Endothelial cell of umbilical vein (primary cell): ENCODE data around the gene ABHD17A.

ENCODE experiments used
- CTCF ChIP-seq, 2 donors: IDR thresholded peaks; 1 replicate in 1 of 2; 2 replicates in 1 of 2; pipeline ENCODE4 v1.5.1; 2011; ENCODE audit warnings: low read length in 2 of 2, mild to moderate bottlenecking in 2 of 2, moderate library complexity in 2 of 2, control low read depth in 1 of 2, inconsistent platforms in 1 of 2, low read depth in 1 of 2; ENCODE audit not compliant: insufficient read depth in 1 of 2; ENCODE audit errors: extremely low read depth in 1 of 2
- FOS ChIP-seq: IDR thresholded peaks from 2 replicates; pipeline ENCODE4 v1.6.1; 2011; ENCODE audit warnings: mild to moderate bottlenecking, low read length, moderate library complexity, borderline replicate concordance; ENCODE audit not compliant: insufficient read depth

- TF ChIP-seq FOS (no peak), CTCF (IDR thresholded peaks at IDR 0.05; ENCODE audit: extremely low read depth in 1 of 2, insufficient read depth in 1 of 2, low read depth in 1 of 2, low read length in 2 of 2) (no peak)
Observed at GRCh38 chr19:1874554-1875185, 10.6 kb downstream of the ABHD17A start.
